ENCODE data around the gene RTN1.

- TF ChIP-seq POLR2AphosphoS5 (IDR thresholded peaks at IDR 0.05) (no peak), CTCF (IDR thresholded peaks at IDR 0.05) (no peak)
Observed at GRCh38 chr14:59761851-59762250, 108.7 kb downstream of the RTN1 start.

All from transverse colon (tissue), 4 donors.